NCI-H2196 treated with DMSO at 0.1 percent for 48 hours (cell line): ENCODE measurements around the gene NCKAP5.
"Not testable (repeated sequence)": the region's sequence is repeated elsewhere in the genome, so short reads cannot be mapped to it uniquely, and the experiment has no call there.

ENCODE experiments used
- DNase-seq: peaks from one replicate; lab custom pipeline; 2025; ENCODE audit not compliant: unreplicated experiment; lab: John Stamatoyannopoulos, UW

NCKAP5 gene

DNA sequence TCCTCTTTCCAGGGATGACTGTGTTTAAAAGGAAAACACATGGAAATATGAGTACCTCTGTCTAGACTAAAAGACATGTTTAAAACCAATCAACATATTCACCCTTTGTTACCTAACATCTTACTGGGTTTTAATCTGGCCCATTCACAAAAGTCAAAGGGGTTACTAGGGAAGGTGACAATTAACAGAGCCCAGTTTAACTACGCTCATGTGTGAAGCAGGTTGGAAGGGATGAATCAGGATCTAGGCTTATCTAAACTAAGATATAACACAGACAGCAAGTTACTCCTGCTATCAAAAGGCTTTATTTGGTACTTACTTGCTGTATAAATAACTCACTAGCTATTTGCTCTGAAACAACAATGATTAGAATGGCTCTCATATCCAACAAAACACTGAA is 337.0 kb downstream of the NCKAP5 start:
- DNase-seq: no peak

DNA sequence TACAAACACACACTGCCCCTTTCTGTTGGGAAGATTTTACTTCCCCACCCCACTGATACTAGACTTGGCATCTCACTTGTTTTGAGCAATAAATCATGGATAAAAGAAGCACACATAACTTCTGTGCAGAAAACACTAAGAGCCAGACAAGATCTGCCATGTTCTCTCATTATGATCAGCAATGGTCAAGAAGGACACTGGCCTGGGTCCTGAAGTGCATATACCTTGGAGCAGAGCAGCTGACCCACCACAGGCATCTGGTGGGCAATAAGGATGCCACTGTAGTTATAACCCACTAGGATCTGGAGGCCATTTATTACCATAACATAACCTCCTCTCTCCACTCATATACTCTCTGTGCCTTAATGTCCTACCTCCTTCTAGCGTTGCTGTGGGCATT is 338.3 kb downstream of the NCKAP5 start:
- no peak for DNase-seq

DNA sequence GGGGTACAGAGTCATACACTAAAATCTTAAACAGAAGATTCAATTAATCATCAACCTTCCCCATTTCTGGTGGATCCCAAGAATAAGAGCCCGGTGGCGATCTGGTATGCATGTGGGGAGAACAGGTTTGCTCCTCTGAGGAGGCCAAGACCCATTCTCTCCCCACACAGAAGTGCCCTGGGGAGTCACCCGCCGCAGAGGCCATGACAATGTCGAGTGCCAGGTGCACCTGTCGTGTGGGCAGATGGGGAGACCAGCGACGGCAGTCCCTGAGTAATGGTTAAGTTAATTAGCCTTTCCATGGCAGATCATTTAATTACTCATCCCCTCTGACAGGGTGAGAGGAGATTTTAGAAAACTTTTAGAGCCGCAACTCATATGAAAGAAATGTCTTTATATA is 345.0 kb downstream of the NCKAP5 start:
- DNase-seq: no peak

DNA sequence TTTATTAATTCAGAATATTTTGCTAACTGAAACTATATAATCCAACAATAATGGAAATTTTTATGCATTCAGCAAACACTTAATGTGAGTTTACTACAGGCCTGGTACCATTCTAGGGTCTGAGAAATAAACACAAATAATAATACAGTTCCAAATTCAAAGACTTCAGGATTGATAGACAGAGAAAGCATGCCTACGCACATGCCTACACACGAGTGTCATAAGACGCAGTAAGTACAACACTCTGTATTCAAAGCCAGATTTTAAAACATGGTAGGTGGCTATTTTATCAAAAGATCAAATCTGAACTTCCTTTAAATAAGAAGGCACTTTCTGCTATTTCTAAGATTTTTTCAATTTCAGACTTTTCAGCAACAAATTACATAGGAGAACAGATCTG is 346.9 kb downstream of the NCKAP5 start:
- no peak for DNase-seq

DNA sequence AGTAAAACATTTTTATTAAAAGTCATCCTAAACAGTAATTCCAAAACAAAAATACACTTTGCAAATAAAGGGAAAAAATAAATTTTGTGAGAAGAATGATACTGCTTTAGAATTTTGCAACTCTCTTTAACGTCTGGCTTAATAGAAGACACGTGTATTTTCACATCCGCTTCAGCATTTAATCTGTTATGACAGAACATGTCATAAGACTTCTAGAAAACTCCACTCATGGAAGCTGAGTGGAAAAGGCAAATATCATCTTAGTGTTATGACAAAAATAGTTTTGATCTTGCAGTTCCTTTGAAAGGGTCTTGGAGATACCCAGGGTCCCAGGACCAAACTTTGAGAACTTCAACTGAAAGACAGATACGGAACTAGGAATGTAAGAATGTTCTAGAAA is 350.1 kb downstream of the NCKAP5 start:
- DNase-seq: no peak

DNA sequence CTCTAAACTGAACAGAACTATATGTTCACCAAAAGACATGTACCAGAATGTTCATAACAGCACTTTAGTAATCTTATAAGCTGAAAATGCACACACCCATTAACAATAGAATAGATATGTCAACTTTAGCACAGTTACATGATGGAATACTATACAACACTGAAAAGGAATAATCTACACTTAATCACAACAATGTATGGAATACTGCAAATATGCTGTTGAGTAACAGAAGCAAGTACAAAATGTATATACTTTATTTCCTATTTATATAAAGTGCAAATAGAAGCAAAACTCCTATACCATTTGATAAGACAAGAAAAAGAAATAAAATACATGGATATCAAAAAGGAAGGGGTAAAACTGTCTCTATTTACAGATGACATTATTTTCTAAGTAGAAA is 352.8 kb downstream of the NCKAP5 start:
- no peak for DNase-seq

DNA sequence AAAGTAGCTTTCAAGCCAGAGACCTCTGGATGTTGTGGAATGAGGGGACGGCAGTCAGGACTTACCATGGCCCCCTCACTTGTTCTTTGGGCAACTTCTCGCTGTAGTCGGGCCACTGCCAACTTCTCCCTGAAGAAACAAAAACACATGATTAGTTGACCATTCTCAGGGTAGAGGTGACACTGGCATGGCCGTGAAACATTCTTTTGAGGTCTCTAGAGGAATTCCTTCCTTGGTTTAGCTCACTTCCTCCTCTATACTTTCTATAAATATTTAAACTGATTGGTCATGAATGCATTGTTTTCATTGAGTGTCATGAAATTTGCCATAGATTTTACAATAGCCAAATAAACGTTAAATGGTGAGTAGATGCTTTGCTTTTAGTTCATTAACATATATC is 354.6 kb downstream of the NCKAP5 start:
- DNase-seq: no peak

DNA sequence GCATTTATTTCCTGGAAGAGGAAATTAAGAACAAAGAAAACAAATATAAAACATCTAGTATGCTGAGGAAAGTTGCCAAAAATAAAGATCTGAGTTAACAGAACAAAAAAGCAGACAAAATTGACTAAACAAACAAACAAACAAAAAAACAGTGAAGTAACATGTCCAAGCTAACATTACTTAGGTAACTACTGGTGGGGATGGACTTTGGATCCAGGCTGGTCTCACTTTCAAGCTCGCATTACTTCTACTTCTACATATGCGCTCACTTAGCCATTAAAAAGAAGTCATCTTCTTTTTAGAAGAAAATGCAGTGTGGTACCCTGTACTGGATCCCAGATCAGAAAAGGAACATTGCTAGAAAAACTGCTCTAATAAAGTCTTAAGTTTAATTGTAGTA is 358.9 kb downstream of the NCKAP5 start:
- DNase-seq: no peak

DNA sequence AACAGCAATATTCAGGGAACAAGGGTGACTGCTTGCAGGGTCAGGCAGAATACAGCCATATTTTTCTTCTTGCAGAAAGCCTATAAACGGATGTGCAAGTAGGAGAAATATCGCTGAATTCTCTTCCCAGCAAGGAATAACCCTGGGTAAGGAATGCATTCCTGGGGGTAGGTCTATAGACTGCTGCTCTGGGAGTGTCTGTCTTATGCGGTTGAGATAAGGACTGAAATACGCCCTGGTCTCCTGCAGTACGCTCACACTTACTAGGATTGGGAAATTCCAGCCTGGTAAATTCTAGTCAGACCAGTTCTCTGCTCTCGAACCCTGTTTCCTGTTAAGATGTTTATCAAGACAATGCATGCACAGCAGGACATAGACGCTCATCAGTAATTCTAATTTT is 361.6 kb downstream of the NCKAP5 start:
- DNase-seq: not testable (repeated sequence)

DNA sequence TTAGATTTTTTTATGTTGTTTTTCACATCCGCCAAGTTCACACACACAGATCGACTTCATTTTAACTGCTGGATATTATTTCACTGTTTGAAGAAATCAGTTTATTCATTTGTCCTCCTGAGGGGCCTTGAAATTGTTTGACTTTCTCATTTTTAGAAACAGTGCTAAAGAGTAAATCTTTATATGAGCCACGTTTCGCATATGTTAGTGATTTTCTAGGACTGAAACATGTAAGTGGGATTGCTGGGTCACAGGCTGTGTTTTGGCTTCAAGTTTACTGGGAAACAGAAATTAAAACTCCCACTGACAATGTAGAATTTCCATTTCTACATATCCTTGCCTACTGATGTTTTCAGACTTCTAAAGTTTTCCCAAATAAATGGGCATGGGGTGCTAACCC is 363.8 kb downstream of the NCKAP5 start:
- DNase-seq: no peak

DNA sequence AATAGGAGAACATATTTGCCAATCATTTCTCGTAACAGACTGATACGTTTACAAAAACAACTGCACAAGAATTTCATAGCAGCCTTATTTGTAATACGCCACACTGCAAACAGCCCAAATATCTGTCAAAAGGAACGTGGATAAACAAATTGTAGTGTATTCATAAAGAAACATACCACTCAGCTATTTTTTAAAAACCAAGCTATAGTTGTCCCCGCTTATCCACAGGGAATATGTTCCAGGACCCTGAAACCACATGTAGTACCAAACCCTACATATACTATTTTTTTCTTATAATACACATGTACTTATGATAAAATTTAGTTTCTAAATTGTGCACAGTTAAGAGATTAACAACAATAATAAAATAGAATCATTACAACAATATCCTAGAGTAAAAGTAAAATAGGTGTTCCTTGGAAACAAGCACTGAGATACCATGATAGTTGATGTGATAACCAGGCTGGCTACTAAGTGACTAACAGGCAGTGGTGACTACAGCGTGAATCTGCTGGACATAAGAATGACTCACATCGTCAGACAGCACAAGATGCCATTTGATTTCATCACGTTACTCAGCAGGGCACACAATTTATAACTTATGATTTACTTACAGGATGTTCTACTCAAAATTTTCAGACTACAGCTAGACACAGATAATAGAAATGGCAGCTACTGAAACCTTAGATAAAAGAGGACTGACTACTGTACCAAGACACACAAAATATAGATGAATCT is 367.4 kb downstream of the NCKAP5 start:
- no peak for DNase-seq

DNA sequence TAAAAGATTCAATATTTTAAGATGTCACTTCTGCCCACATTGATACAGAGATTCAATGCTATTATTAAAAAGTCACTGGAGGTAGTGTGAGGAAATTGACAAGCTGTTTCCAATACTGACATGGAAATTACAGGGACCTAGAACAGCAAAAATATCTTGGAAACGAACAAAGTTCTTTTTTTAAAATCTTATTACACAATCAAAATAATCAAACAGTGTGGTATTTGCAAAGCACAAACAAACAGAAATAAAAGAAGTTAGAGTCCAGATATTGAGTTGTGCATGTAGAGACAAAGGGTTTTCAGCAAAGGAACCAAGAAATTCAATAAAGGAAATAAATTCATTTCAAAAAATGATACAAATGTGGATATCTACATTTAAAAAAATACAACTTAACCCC is 369.6 kb downstream of the NCKAP5 start:
- no peak for DNase-seq

DNA sequence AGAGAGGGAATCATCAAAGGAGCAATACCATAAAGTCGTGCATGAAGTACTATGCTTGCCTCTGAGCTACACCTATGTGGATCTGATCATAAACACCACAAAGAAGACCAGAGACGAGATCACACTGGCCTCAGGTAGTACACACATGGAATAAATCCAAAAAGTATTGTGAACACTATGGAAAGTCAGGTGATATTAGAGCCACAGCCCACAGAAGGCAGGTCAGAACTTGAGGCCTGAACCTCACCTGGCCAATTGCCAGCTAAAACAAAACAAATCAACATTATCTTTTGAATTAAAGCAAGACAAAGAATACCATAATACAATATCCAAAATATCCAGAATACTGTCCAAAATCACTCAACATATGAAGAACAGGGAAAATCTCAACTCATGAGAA is 371.1 kb downstream of the NCKAP5 start:
- no peak for DNase-seq

DNA sequence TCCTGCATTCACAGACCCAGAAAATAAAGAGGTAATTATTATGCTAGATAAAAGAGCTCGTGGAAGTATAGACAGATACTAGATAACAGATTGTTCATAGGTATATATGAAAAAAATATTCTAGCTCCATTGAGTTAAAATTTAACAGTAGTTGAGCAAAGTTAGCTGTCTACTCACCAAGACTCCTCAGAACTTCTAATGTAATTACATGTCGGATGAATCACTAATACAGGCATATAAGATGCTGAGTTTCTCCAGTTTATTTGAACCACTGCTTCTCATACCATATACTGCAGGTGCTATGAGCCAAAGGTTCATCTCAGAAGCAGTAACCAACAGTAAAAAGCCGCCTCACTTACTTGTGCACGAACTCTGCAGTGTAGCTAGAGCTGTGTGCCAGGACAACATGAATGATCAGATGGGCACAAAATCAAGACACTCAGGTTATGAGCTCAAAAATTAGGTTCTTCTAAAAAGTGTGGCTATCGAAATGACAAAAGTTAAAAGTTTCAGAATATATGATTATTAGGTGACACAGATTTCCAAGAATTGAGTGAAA is 373.4 kb downstream of the NCKAP5 start:
- no peak for DNase-seq

DNA sequence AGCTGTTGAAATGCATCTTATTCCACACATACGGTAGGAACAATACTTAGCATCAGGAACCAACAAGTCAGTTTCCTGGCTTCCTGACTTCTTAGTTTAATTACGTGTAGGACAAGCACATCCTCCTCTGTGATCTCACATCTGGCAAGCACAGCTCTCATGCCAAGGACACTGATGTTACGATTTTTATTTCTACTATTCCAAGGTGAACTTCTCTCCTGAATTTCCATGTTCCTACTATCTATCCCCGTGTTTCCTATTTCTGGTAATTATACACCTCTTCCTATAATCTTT is 374.0 kb downstream of the NCKAP5 start:
- no peak for DNase-seq

DNA sequence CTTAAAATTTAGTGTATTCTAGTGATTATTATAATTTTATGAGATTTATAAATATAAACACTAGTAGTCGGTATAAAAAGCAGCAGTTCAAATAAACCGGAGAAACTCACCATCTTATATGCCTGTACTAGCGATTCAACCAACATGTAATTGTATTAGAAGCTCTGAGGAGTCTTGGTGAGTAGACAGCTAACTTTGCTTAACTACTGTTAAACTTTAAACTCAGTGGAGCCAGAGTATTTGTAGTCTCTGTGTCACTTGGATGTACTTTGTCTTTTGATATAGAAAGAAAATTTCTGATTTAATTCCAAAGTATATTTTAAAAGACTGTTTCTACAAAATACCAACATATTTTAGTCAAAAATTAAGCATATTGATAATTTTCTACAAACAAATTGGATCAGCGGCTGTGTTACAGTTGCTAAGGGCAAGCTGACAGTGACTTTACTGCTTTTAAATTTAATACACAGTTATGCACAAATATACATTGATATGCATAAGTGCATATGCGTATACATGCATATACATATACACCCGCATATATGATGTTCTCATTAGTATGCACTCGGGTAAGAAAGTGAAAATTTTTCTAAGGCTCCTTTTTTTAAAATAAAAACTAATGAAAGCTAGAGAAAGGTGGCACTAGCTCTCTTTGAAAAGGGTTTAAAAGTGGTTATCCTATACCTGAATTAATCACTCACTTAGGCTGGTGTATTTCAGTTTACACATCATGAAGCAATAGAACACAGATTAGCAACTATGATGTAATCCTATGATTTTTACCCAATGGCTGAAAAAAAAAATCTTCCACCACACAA is 374.5 kb downstream of the NCKAP5 start:
- DNase-seq: no peak

DNA sequence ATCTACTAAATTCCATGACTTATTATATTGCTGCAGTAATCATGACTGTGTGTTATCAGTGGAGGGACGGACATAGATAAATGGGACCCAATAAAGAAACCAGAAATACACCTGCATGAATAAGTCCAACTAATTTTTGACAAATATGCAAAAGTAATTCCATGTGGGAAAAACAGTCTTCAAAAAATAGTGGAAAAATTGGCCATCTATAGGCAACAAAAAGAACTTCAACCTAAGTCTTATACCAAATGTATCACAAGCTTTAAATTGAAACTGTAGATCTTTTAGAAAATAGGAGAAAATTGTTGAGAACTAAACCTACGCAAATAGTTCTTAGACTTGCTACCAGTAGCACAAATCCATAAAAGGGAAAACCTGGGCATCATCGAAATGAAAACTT is 376.2 kb downstream of the NCKAP5 start:
- DNase-seq: no peak

DNA sequence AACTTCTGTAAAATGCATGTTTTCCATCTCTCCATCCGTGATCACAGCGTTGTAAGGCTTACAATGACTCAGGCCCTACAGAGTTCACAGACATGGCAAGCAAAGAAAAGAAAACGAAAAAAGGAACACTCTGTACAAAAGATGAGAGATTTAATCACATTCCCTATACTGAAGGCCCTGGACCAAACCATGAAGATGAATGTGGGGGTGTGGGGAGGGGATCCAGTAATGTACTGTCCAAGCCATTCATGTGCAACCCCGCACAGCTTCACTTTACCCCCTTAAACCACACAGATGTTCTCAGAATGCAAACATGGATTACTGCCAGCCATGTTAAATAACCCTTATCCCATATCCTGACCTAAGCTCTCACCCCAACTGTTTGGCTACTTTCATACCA is 391.1 kb downstream of the NCKAP5 start:
- DNase-seq: no peak

DNA sequence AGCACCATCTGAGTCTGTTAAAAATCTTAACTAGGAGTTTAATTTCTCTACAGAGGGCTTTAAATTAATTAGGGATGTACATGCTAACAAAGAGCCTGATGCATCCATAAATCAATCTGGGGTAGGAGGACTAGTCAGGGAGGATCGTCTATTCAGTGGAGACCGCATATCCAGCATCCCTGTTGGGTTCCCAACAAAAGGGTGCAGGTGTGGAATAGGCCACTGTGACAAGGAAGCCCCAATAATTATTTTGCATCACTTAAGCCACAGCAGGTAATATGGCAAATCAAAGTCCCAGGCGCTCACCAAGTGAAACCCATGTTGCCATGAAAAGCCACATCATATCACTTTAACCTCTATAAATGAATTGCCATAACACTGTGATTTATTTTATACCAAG is 392.3 kb downstream of the NCKAP5 start:
- no peak for DNase-seq

DNA sequence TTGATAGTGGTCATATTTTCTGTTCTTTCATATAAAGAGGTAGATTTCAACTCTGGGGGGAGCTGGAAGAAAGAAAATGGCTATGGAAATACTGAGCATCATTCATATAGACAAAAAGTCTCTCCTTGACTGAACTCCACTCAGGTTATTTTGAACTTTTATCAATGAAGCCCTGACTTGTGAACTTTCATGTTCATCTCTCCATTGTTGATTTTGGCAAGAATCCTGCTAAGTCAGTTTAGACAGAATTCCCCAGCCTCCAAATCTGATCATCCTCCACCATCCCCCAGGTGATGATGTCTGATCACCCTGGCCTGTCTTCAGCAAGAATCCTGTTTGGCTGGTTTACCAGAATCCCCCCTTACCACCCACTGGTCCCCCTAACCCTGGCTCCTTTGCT is 395.0 kb downstream of the NCKAP5 start:
- DNase-seq: no peak

DNA sequence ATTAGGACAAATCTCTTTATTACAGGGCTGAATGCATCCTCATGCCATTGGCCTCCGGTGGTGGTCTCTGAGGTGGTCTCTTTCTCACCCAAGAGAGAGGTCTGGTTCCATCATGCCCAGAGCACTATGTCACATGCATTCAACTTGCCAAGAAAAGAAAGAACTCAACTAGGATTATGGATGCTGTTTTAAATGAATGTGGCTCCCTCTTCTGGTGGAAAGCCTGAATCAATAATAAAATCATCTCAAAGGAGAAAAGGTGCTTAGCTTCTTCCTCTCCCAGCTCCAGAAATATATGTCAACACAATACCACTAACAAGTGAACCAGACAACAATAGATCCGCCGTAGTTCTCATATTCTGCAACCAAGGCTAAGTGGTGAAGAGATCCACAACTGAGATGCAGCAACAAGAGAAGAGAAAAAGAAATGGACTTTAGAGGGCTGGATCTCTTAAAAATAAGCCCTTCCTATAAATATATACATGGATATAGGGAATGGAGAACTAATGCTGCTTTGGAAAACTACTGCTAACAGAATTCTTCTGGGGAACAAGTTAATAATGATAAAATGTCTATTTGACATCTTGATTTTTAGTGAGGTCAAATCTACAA is 396.8 kb downstream of the NCKAP5 start:
- DNase-seq: peak; percentile 32

DNA sequence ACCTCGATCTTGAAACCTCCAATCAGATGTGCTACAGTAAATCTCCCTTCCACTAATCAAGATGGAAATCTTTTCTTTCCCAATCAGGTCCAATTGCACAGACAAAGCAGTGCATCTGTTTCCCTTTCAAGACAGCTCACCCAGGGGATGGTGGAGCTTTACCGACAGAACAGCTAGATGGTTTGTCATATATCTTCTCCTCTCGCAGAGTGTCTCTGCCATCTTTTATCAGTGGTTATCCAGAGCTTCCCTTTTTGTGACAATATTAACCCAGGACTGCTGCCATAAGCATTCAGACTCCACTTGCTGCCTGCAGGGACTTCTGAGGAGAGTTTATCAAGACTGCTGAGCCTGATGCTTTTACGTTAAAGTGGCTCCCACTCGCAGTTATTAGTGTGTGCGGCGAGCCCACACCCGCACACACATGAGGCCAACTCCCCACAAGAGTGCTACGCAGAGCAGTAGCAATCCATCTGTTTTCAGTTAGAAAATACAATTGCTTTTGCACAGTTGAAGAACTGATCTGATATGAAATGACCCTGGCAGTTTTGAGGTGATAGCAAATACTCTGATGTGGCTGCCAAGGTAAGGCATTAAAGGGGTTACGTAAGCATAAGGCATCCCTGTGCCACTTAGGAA is 398.9 kb downstream of the NCKAP5 start:
- DNase-seq: no peak
